NB4 (cell line): ENCODE data around the gene CARD19.
A peak's percentile ranks its signal among the peaks of the same experiment; 100 is the strongest.

Experiments used
- DNase-seq: peaks from one replicate; pipeline ENCODE4 v3.0.0; 2010; ENCODE audit warnings: low read depth
- H3K4me3 ChIP-seq: one replicate; pipeline ENCODE4 v1.5.1; 2011; ENCODE audit warnings: mild to moderate bottlenecking, low read depth, low read length, moderate library complexity
- CTCF ChIP-seq: IDR thresholded peaks from one replicate; pipeline ENCODE4 v1.5.1; 2012; ENCODE audit warnings: low read depth, low read length
- MAX ChIP-seq: IDR thresholded peaks from 2 replicates; pipeline ENCODE4 v1.6.1; 2011; ENCODE audit warnings: low read depth, low read length
- MYC ChIP-seq: IDR thresholded peaks from 2 replicates; pipeline ENCODE4 v1.6.1; 2011; ENCODE audit warnings: low read depth, low read length
- POLR2A ChIP-seq: IDR thresholded peaks from 2 replicates; pipeline ENCODE4 v1.6.1; 2011; ENCODE audit warnings: mild to moderate bottlenecking; ENCODE audit not compliant: insufficient read length; ENCODE audit errors: extremely low read depth

CARD19 gene

GRCh38 chr9:93126151-93126781 is 30.2 kb downstream of the CARD19 start:
- no peak for TF ChIP-seq CTCF
- DNase-seq: no peak
- H3K4me3 ChIP-seq: no peak overlapping the region

- TF ChIP-seq CTCF (no peak), POLR2A (no peak), MYC (no peak), MAX (no peak)
- DNase-seq: no peak
- no peak overlapping the region for H3K4me3 ChIP-seq
These were observed 30.9 kb downstream of the CARD19 start for GRCh38 chr9:93126825-93127368.

- peak; percentile 64 for DNase-seq
- TF ChIP-seq MAX (no peak), CTCF (no peak), MYC (no peak), POLR2A (no peak)
- H3K4me3 ChIP-seq: no peak overlapping the region
These were observed 31.4 kb downstream of the CARD19 start for GRCh38 chr9:93127395-93127911.

GRCh38 chr9:93128011-93128714 is 32.1 kb downstream of the CARD19 start:
- no peak overlapping the region for H3K4me3 ChIP-seq
- no peak for TF ChIP-seq MAX
- no peak for TF ChIP-seq CTCF
- TF ChIP-seq POLR2A: no peak
- TF ChIP-seq MYC: no peak
- no peak for DNase-seq

- DNase-seq: no peak
- TF ChIP-seq MAX: no peak
- no peak for TF ChIP-seq MYC
- no peak overlapping the region for H3K4me3 ChIP-seq
These were observed 32.8 kb downstream of the CARD19 start for GRCh38 chr9:93128715-93129224.

GRCh38 chr9:93129286-93129685 is 33.3 kb downstream of the CARD19 start:
- no peak overlapping the region for H3K4me3 ChIP-seq

More at GRCh38 chr9:93129286-93129685, 33.3 kb downstream of the CARD19 start:
- no peak for DNase-seq
- no peak for TF ChIP-seq MYC
- no peak for TF ChIP-seq MAX
- no peak for TF ChIP-seq POLR2A
- TF ChIP-seq CTCF: no peak
